Right atrium auricular region (tissue), 2 donors: ENCODE results near the gene SWT1. TPM values are rescaled to one million over a fixed set of nuclear protein-coding genes. Genes with fewer than 3 reads are reported as not detected.
"Not testable (repeated sequence)": the region's sequence is repeated elsewhere in the genome, so short reads cannot be mapped to it uniquely, and the experiment has no call there.

Source experiments
- DNase-seq: peaks from one replicate; pipeline ENCODE4 v3.0.0-alpha.2; 2019; ENCODE audit warnings: low spot score
- H3K27ac ChIP-seq, 2 donors: fragments of 200-600 bp; sonication (generic); 1 replicate in 1 of 2; 2 replicates in 1 of 2; pipeline ENCODE4 v1.5.1; 2016 to 2019
- H3K27me3 ChIP-seq, 2 donors: fragments of 200-600 bp; sonication (generic); one replicate each; pipeline versions ENCODE4 v1.5.1 to v1.6.0; 2017 to 2019
- H3K36me3 ChIP-seq: fragments of 200-600 bp; sonication (generic); one replicate; pipeline ENCODE4 v1.5.1; 2016
- H3K4me1 ChIP-seq, 2 donors: fragments of 200-600 bp; sonication (generic); one replicate each; pipeline versions ENCODE4 v1.5.1 to v1.6.0; 2017 to 2019
- H3K4me3 ChIP-seq, 2 donors: fragments of 200-600 bp; sonication (generic); 1 replicate in 1 of 2; 2 replicates in 1 of 2; pipeline ENCODE4 v1.5.1; 2017 to 2019; ENCODE audit warnings: mild to moderate bottlenecking in 1 of 2, moderate library complexity in 1 of 2
- H3K9me3 ChIP-seq, 2 donors: fragments of 200-600 bp; sonication (generic); one replicate each; pipeline ENCODE4 v1.5.1; 2019
- CTCF ChIP-seq, 2 donors: fragments of 200-600 bp; sonication (generic); IDR thresholded peaks; one replicate each; pipeline ENCODE4 v1.5.1; 2019; ENCODE audit warnings: antibody characterized with exemption in 2 of 2
- total RNA-seq, 2 donors: library from RNA; depleted of rRNA; stranded (reverse); fragments of >200 nt; gene quantifications; one replicate each; pipeline ENCODE4 v1.1.0, GENCODE V29; 2016

SWT1 gene
- total RNA-seq, 2 donors from 2014 or later, result 4.9 to 6.2 TPM

- Histone ChIP-seq H3K27me3 (no peaks in the 10 kb centered on the region), H3K36me3 (no peaks in the 10 kb centered on the region), H3K4me3 (no peak overlapping the region), H3K4me1 (no peaks in the 10 kb centered on the region), H3K9me3 (no peaks in the 10 kb centered on the region), H3K27ac (no peak overlapping the region)
- no peak for TF ChIP-seq CTCF (IDR thresholded peaks at IDR 0.05)
- no peak for DNase-seq
Measured at GRCh38 chr1:185249563-185249962, 92.6 kb downstream of the SWT1 start.

GRCh38 chr1:185250063-185250462 lies 93.1 kb downstream of the SWT1 start:
- Histone ChIP-seq H3K27me3 (no peaks in the 10 kb centered on the region), H3K4me3 (no peak overlapping the region), H3K4me1 (no peaks in the 10 kb centered on the region), H3K36me3 (no peaks in the 10 kb centered on the region), H3K27ac (no peak overlapping the region), H3K9me3 (no peaks in the 10 kb centered on the region)
- TF ChIP-seq CTCF (IDR thresholded peaks at IDR 0.05), result no peak
- no peak for DNase-seq

- not testable (repeated sequence) for DNase-seq, H3K9me3 ChIP-seq, H3K4me1 ChIP-seq, H3K4me3 ChIP-seq, H3K27ac ChIP-seq, H3K36me3 ChIP-seq, H3K27me3 ChIP-seq
Measured at GRCh38 chr1:185251928-185252327, 95.0 kb downstream of the SWT1 start.

- not testable (repeated sequence) for H3K27ac ChIP-seq
Measured at GRCh38 chr1:185252404-185252803, 95.4 kb downstream of the SWT1 start.

GRCh38 chr1:185255595-185255994 lies 98.6 kb downstream of the SWT1 start:
- H3K27ac ChIP-seq, H3K9me3 ChIP-seq, H3K27me3 ChIP-seq, H3K36me3 ChIP-seq, DNase-seq, H3K4me1 ChIP-seq, H3K4me3 ChIP-seq: not testable (repeated sequence)

More at GRCh38 chr1:185252404-185252803, 95.4 kb downstream of the SWT1 start:
- not testable (repeated sequence) for H3K27me3 ChIP-seq, H3K4me3 ChIP-seq, DNase-seq, H3K36me3 ChIP-seq, H3K9me3 ChIP-seq, H3K4me1 ChIP-seq

- not testable (repeated sequence) for H3K27ac ChIP-seq, H3K4me1 ChIP-seq, H3K9me3 ChIP-seq, H3K4me3 ChIP-seq, H3K36me3 ChIP-seq, DNase-seq, H3K27me3 ChIP-seq
Measured at GRCh38 chr1:185257116-185257949, 100.4 kb downstream of the SWT1 start.

GRCh38 chr1:185257950-185258208 lies 100.9 kb downstream of the SWT1 start:
- no peaks in the 10 kb centered on the region for H3K9me3 ChIP-seq
- no peak for DNase-seq
- no peak overlapping the region for H3K4me3 ChIP-seq
- no peak for TF ChIP-seq CTCF (IDR thresholded peaks at IDR 0.05)
- no peaks in the 10 kb centered on the region for H3K27me3 ChIP-seq
- no peaks in the 10 kb centered on the region for H3K4me1 ChIP-seq
- H3K27ac ChIP-seq, result no peak overlapping the region
- no peaks in the 10 kb centered on the region for H3K36me3 ChIP-seq

- Histone ChIP-seq H3K4me1 (no peaks in the 10 kb centered on the region), H3K36me3 (no peaks in the 10 kb centered on the region), H3K27me3 (no peaks in the 10 kb centered on the region), H3K4me3 (no peak overlapping the region), H3K27ac (no peak overlapping the region), H3K9me3 (no peaks in the 10 kb centered on the region)
- TF ChIP-seq CTCF (IDR thresholded peaks at IDR 0.05), result no peak
- no peak for DNase-seq
Measured at GRCh38 chr1:185258676-185259075, 101.7 kb downstream of the SWT1 start.
